Type B pancreatic cell (in vitro differentiated cells): Measurements from ENCODE around the gene ANKRD29. TPM values are rescaled to one million over a fixed set of nuclear protein-coding genes. Genes with fewer than 3 reads are reported as not detected.

Experiments
- DNase-seq: peaks from one replicate; pipeline ENCODE4 v3.0.0; 2021; ENCODE audit warnings: mixed read lengths; ENCODE audit not compliant: unreplicated experiment; ENCODE audit errors: extremely low spot score
- H3K27ac Mint-ChIP-seq: 2 replicates; pipeline ENCODE4 v1.8.0; 2021; ENCODE audit warnings: mild to moderate bottlenecking, mixed read lengths
- H3K27me3 Mint-ChIP-seq: 2 replicates; pipeline ENCODE4 v1.8.0; 2021; ENCODE audit warnings: mixed read lengths
- H3K36me3 Mint-ChIP-seq: 2 replicates; pipeline ENCODE4 v1.8.0; 2021; ENCODE audit warnings: mixed read lengths
- H3K4me1 Mint-ChIP-seq: one replicate; pipeline ENCODE4 v1.8.0; 2021; ENCODE audit warnings: mixed read lengths; ENCODE audit not compliant: unreplicated experiment
- H3K4me3 Mint-ChIP-seq: 2 replicates; pipeline ENCODE4 v1.8.0; 2021; ENCODE audit warnings: mild to moderate bottlenecking, mixed read lengths
- H3K9me3 Mint-ChIP-seq: 2 replicates; pipeline ENCODE4 v1.8.0; 2021; ENCODE audit warnings: mixed read lengths
- total RNA-seq: library from RNA; stranded (reverse); gene quantifications from 2 replicates; pipeline ENCODE4 v1.2.1, GENCODE V29; 2021; ENCODE audit warnings: low replicate concordance
- TF ChIP-seq, protein P1 (sequence below): fragments of 200-600 bp; sonication (generic); conservative IDR thresholded peaks from 2 replicates; pipeline ENCODE4 v1.5.0; 2021; ENCODE audit warnings: antibody characterized with exemption, mild to moderate bottlenecking

ANKRD29 gene
- total RNA-seq, 1 donor from 2014 or later, result 3.5 TPM

DNA sequence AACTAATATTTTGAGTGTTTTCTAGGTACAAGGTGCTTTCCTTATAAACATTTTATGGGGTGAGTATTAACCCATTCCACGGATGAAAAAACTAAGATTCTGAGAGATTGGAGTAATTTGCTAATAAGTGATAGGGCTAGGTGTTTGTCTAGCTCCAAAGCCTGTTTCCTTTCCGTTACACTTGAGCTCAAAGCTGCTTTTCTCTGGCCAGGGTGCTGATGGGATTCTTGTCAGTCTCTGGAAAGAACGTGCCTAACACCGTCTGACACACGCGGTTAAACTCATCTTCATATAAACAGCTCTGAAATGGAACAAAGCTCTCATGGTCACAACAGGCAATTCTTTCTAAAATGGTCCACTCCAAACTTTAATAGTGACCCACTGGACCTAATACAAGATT lies 2.0 kb upstream of the ANKRD29 start:
- Mint-ChIP-seq H3K4me3 (no peak overlapping the region), H3K36me3 (peaks cover 4% of the 10 kb centered on the region), H3K4me1 (peaks cover 14% of the 10 kb centered on the region), H3K27me3 (peaks cover 58% of the 10 kb centered on the region), H3K9me3 (no peaks in the 10 kb centered on the region), H3K27ac (no peak overlapping the region)
- TF ChIP-seq, protein P1, sequence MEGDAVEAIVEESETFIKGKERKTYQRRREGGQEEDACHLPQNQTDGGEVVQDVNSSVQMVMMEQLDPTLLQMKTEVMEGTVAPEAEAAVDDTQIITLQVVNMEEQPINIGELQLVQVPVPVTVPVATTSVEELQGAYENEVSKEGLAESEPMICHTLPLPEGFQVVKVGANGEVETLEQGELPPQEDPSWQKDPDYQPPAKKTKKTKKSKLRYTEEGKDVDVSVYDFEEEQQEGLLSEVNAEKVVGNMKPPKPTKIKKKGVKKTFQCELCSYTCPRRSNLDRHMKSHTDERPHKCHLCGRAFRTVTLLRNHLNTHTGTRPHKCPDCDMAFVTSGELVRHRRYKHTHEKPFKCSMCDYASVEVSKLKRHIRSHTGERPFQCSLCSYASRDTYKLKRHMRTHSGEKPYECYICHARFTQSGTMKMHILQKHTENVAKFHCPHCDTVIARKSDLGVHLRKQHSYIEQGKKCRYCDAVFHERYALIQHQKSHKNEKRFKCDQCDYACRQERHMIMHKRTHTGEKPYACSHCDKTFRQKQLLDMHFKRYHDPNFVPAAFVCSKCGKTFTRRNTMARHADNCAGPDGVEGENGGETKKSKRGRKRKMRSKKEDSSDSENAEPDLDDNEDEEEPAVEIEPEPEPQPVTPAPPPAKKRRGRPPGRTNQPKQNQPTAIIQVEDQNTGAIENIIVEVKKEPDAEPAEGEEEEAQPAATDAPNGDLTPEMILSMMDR, result no peak
- DNase-seq, result no peak

DNA sequence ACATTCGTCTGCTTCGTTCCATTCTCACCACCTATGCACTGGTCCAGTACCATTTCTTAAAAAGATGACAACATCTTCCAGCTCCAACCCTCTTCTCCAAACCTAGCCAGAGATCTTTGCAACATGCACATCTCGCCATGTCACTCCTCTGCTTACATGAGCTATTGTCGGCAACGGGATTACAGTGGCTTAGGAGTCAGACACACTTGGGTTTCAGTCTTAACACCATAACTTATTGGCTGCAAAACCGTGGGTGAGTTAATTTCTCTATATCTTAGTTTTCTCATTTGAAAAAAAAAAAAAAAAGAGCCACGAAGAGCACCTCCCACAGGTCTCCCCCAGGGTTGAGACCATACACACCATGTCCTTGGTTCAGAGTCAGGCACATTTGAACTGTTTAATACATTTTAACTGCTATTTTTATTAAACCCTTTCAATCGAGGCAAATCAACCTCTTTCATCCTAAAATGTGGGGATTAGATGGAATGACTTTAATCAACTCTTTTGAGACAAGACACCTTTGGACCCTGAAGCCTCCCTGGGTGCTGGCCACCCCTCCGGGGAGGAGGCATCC lies 889 bp downstream of the ANKRD29 start:
- peaks cover 4% of the 10 kb centered on the region for H3K36me3 Mint-ChIP-seq
- peaks cover 60% of the 10 kb centered on the region for H3K27me3 Mint-ChIP-seq
- H3K27ac Mint-ChIP-seq, result no peak overlapping the region
- DNase-seq, result no peak
- H3K9me3 Mint-ChIP-seq, result no peaks in the 10 kb centered on the region
- TF ChIP-seq, protein P1, result no peak
- H3K4me3 Mint-ChIP-seq, result peak overlapping the region; percentile 77
- peaks cover 14% of the 10 kb centered on the region for H3K4me1 Mint-ChIP-seq

DNA sequence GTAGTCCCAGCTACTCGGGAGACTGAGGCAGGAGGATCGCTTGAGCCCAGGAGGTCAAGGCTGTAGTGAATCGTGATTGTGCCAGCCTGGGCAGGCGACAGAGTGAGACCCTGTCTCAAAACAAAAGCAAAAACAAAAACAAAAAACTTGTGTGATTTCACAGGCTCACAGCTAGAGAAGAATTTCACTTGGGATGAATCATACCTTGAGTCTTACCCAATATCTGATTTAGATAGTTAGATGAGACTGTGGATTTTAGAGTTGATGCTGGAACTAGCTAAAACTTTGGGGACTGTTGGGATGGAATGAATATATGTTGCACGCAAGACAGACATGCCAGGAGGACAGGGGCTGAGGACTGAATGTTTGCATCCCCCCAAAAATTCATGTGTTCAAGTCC lies 4.4 kb downstream of the ANKRD29 start:
- TF ChIP-seq, protein P1, result no peak
- Mint-ChIP-seq H3K9me3 (no peaks in the 10 kb centered on the region), H3K36me3 (peaks cover 4% of the 10 kb centered on the region), H3K4me3 (no peak overlapping the region), H3K27me3 (peaks cover 44% of the 10 kb centered on the region), H3K4me1 (peaks cover 12% of the 10 kb centered on the region), H3K27ac (no peak overlapping the region)
- DNase-seq, result no peak

DNA sequence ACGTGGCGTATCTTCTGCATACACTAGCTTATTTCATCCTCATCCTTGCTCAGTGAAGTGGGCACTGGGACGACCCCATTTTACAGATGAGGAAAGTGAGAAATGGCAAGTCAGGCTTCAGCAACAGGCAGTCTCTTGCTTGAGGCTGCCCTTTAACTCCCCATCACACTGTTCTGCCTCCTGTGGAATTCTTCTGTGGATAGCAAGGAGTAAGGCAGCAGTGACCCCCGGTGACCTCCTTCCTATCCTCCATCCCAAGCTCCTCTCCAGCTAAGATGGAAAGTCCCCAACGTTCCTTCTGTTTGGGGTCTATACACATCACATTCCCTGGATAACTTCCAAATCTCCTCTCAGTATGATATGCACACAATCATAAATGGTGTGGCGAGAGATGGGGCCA lies 10.5 kb downstream of the ANKRD29 start:
- no peak for DNase-seq
- H3K27me3 Mint-ChIP-seq, result peaks cover 6% of the 10 kb centered on the region
- H3K36me3 Mint-ChIP-seq, result no peaks in the 10 kb centered on the region
- TF ChIP-seq, protein P1, result no peak
- H3K27ac Mint-ChIP-seq, result peak overlapping the region; percentile 46
- no peaks in the 10 kb centered on the region for H3K9me3 Mint-ChIP-seq
- H3K4me1 Mint-ChIP-seq, result peaks cover 43% of the 10 kb centered on the region
- no peak overlapping the region for H3K4me3 Mint-ChIP-seq

DNA sequence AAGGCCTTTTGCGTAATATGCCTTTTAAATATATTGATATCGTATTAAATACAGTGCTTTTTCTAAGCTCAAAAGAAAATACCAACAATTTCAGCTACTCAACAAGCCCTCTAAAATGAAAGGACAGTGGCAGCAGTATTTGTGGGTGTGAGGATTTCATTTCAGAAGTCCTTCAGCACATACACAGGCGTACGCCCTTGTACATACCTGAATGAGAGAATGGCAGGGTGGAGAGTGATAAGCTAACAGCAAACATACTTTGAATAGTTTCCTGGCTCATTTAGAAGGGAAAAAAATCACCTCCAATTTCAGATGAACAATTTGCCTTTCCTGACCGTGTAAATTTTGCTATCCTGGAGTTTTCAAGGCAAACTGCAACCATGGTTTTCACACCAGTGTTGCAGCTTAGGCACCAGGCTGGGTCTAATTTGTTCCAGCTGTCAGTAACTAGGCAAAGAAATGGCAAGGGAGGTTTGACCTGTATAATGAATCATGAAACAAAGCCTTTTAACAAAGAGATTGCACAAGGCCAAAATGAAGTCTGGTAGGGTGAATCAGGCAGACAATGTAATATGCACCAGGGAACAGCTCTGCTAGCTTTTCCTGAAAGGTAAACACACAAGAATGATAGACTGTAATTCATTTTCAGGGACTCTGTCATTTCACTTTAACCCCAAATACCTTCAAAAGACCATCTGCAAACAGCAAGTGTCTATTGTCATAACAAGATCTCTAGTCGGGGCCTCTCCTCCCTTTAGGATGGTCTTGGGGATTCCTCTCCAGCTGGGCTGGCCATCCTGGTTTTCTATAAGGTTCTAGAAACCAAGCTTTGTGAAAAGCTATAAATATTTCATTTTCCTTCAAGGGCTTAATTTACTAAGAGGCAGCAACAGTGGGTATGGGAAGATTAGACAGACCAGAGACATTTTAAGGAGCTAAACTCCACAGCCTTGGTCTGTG lies 11.5 kb downstream of the ANKRD29 start:
- Mint-ChIP-seq H3K36me3 (no peaks in the 10 kb centered on the region), H3K4me3 (peak overlapping the region; percentile 54), H3K4me1 (peaks cover 43% of the 10 kb centered on the region)

More for the DNA sequence above, 11.5 kb downstream of the ANKRD29 start:
- Mint-ChIP-seq H3K27me3 (no peaks in the 10 kb centered on the region), H3K9me3 (no peaks in the 10 kb centered on the region), H3K27ac (peak overlapping the region; percentile 85)
- no peak for DNase-seq
- TF ChIP-seq, protein P1, result no peak
